Measurements from ENCODE around the gene TMEM52B.

TMEM52B gene

DNA sequence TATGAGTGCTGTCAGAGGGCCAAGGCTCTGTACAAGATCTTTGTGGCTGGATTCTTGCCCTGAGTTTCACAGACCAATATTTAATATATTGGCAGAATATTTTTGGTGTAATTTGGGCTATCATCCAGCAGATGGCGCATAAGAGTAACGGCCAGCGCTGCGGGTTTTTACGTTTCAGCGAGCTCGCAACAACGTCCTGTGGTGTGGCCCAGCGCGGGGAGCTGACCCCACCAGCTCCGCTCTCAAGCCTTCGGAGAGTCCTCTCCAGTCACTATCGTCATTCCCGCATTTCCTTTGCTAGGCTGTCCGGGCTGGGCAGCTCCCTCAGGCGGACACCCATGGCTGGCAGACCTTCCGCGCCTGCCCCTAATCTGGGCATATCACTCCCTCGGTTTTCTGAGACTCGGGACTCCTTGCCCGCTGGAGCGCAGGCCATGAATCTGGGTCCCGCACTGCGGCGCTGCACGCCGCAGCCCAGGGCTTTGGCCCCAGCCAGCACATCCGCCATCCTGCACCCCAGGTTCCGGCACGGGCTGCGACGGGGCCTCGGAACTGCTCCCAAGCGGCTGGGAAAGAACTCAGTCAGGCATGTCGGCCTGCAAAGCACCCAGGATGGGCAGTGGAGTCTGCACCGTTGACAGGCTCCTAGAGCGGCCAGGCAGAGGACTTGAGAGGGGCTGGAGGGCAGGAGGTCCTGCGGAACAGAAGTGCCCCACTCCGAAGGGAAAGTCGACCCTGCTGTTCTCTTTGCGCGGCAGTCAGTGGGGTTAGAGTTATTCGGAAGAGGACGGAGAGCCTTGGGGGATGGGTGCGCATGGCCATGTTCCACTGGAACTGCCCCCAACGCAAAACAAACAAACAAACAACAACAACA lies 25.3 kb upstream of the TMEM52B start:
- Histone ChIP-seq H3K4me1 (ENCODE audit: control insufficient read depth, insufficient read depth, low read length) (peaks cover 6% of the 10 kb centered on the region), H3K4me3 (ENCODE audit: low read depth, low read length) (peak overlapping the region; percentile 61), H3K9me3 (ENCODE audit: control insufficient read depth, insufficient read depth, low read depth, low read length) (no peaks in the 10 kb centered on the region), H3K27ac (ENCODE audit: low read depth, low read length) (peak overlapping the region; percentile 4; the same call in 1 of the 2 replicates), H3K36me3 (ENCODE audit: control insufficient read depth, insufficient read depth, low read length) (no peaks in the 10 kb centered on the region), H3K9ac (ENCODE audit: low read length) (peak overlapping the region; percentile 72), H3K27me3 (ENCODE audit: control insufficient read depth, insufficient read depth, low read length) (no peaks in the 10 kb centered on the region)

- no peak overlapping the region; the same call in 1 of the 2 replicates for H3K27ac ChIP-seq (ENCODE audit: low read depth, low read length)
- H3K9ac ChIP-seq (ENCODE audit: low read length): peak overlapping the region; percentile 72
- no peaks in the 10 kb centered on the region for H3K36me3 ChIP-seq (ENCODE audit: control insufficient read depth, insufficient read depth, low read length)
- H3K9me3 ChIP-seq (ENCODE audit: control insufficient read depth, insufficient read depth, low read depth, low read length): no peaks in the 10 kb centered on the region
- no peaks in the 10 kb centered on the region for H3K27me3 ChIP-seq (ENCODE audit: control insufficient read depth, insufficient read depth, low read length)
- H3K4me1 ChIP-seq (ENCODE audit: control insufficient read depth, insufficient read depth, low read length): peaks cover 6% of the 10 kb centered on the region
- peak overlapping the region; percentile 61 for H3K4me3 ChIP-seq (ENCODE audit: low read depth, low read length)
These were observed 24.7 kb upstream of the TMEM52B start for GRCh38 chr12:10154145-10154496.

GRCh38 chr12:10155966-10156365 lies 22.9 kb upstream of the TMEM52B start:
- Histone ChIP-seq H3K4me1 (ENCODE audit: control insufficient read depth, insufficient read depth, low read length) (peaks cover 6% of the 10 kb centered on the region), H3K27ac (ENCODE audit: low read depth, low read length) (no peak overlapping the region), H3K27me3 (ENCODE audit: control insufficient read depth, insufficient read depth, low read length) (no peaks in the 10 kb centered on the region), H3K36me3 (ENCODE audit: control insufficient read depth, insufficient read depth, low read length) (no peaks in the 10 kb centered on the region), H3K4me3 (ENCODE audit: low read depth, low read length) (no peak overlapping the region), H3K9me3 (ENCODE audit: control insufficient read depth, insufficient read depth, low read depth, low read length) (no peaks in the 10 kb centered on the region), H3K9ac (ENCODE audit: low read length) (no peak overlapping the region)

GRCh38 chr12:10158406-10158805 lies 20.4 kb upstream of the TMEM52B start:
- H3K9me3 ChIP-seq (ENCODE audit: control insufficient read depth, insufficient read depth, low read depth, low read length): no peaks in the 10 kb centered on the region
- H3K4me3 ChIP-seq (ENCODE audit: low read depth, low read length): no peak overlapping the region
- H3K4me1 ChIP-seq (ENCODE audit: control insufficient read depth, insufficient read depth, low read length): peaks cover 6% of the 10 kb centered on the region
- H3K27ac ChIP-seq (ENCODE audit: low read depth, low read length): no peak overlapping the region
- H3K9ac ChIP-seq (ENCODE audit: low read length): no peak overlapping the region
- no peaks in the 10 kb centered on the region for H3K36me3 ChIP-seq (ENCODE audit: control insufficient read depth, insufficient read depth, low read length)
- H3K27me3 ChIP-seq (ENCODE audit: control insufficient read depth, insufficient read depth, low read length): no peaks in the 10 kb centered on the region

GRCh38 chr12:10159280-10159679 lies 19.6 kb upstream of the TMEM52B start:
- no peak overlapping the region for H3K4me3 ChIP-seq (ENCODE audit: low read depth, low read length)
- no peaks in the 10 kb centered on the region for H3K27me3 ChIP-seq (ENCODE audit: control insufficient read depth, insufficient read depth, low read length)
- peaks cover under 1% of the 10 kb centered on the region; the same call in 1 of the 2 replicates for H3K4me1 ChIP-seq (ENCODE audit: control insufficient read depth, insufficient read depth, low read length)
- no peaks in the 10 kb centered on the region for H3K36me3 ChIP-seq (ENCODE audit: control insufficient read depth, insufficient read depth, low read length)
- H3K9me3 ChIP-seq (ENCODE audit: control insufficient read depth, insufficient read depth, low read depth, low read length): no peaks in the 10 kb centered on the region
- H3K27ac ChIP-seq (ENCODE audit: low read depth, low read length): no peak overlapping the region
- H3K9ac ChIP-seq (ENCODE audit: low read length): no peak overlapping the region

GRCh38 chr12:10160617-10161385 lies 18.0 kb upstream of the TMEM52B start:
- H3K27ac ChIP-seq (ENCODE audit: low read depth, low read length): no peak overlapping the region

DNA sequence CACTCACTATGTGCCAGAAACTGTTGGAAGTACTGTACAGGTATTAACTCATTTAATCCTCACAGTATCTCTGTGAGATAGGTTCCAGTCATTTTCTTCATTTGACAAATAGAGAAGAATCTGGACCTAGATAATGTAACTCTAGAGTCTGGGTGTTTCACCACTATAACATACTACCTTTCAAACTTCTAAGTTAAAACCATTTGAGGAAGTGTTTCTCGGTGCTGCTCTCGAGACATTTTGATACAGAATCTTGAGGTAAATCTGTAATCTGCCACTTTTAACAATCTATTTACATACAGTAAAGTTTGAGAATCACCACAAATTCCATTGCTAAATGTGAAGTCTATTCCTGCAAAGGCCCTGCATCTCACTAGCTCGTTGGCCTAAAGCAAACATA lies 15.7 kb upstream of the TMEM52B start:
- no peak overlapping the region for H3K4me3 ChIP-seq (ENCODE audit: low read depth, low read length)
- H3K27ac ChIP-seq (ENCODE audit: low read depth, low read length): no peak overlapping the region
- no peak overlapping the region for H3K9ac ChIP-seq (ENCODE audit: low read length)
- H3K4me1 ChIP-seq (ENCODE audit: control insufficient read depth, insufficient read depth, low read length): no peaks in the 10 kb centered on the region
- no peaks in the 10 kb centered on the region for H3K36me3 ChIP-seq (ENCODE audit: control insufficient read depth, insufficient read depth, low read length)
- H3K27me3 ChIP-seq (ENCODE audit: control insufficient read depth, insufficient read depth, low read length): no peaks in the 10 kb centered on the region
- H3K9me3 ChIP-seq (ENCODE audit: control insufficient read depth, insufficient read depth, low read depth, low read length): no peaks in the 10 kb centered on the region

More at GRCh38 chr12:10160617-10161385, 18.0 kb upstream of the TMEM52B start:
- no peaks in the 10 kb centered on the region for H3K27me3 ChIP-seq (ENCODE audit: control insufficient read depth, insufficient read depth, low read length)
- H3K9me3 ChIP-seq (ENCODE audit: control insufficient read depth, insufficient read depth, low read depth, low read length): no peaks in the 10 kb centered on the region
- no peak overlapping the region for H3K9ac ChIP-seq (ENCODE audit: low read length)
- no peaks in the 10 kb centered on the region for H3K4me1 ChIP-seq (ENCODE audit: control insufficient read depth, insufficient read depth, low read length)
- H3K36me3 ChIP-seq (ENCODE audit: control insufficient read depth, insufficient read depth, low read length): no peaks in the 10 kb centered on the region
- H3K4me3 ChIP-seq (ENCODE audit: low read depth, low read length): no peak overlapping the region

GRCh38 chr12:10165421-10165820 lies 13.4 kb upstream of the TMEM52B start:
- Histone ChIP-seq H3K9ac (ENCODE audit: low read length) (no peak overlapping the region), H3K4me1 (ENCODE audit: control insufficient read depth, insufficient read depth, low read length) (no peaks in the 10 kb centered on the region), H3K27ac (ENCODE audit: low read depth, low read length) (no peak overlapping the region), H3K4me3 (ENCODE audit: low read depth, low read length) (no peak overlapping the region), H3K9me3 (ENCODE audit: control insufficient read depth, insufficient read depth, low read depth, low read length) (no peaks in the 10 kb centered on the region), H3K27me3 (ENCODE audit: control insufficient read depth, insufficient read depth, low read length) (no peaks in the 10 kb centered on the region), H3K36me3 (ENCODE audit: control insufficient read depth, insufficient read depth, low read length) (no peaks in the 10 kb centered on the region)

GRCh38 chr12:10167599-10167998 lies 11.2 kb upstream of the TMEM52B start:
- no peaks in the 10 kb centered on the region for H3K36me3 ChIP-seq (ENCODE audit: control insufficient read depth, insufficient read depth, low read length)
- H3K9me3 ChIP-seq (ENCODE audit: control insufficient read depth, insufficient read depth, low read depth, low read length): no peaks in the 10 kb centered on the region
- H3K9ac ChIP-seq (ENCODE audit: low read length): no peak overlapping the region
- no peak overlapping the region for H3K27ac ChIP-seq (ENCODE audit: low read depth, low read length)
- H3K27me3 ChIP-seq (ENCODE audit: control insufficient read depth, insufficient read depth, low read length): no peaks in the 10 kb centered on the region
- no peaks in the 10 kb centered on the region for H3K4me1 ChIP-seq (ENCODE audit: control insufficient read depth, insufficient read depth, low read length)
- no peak overlapping the region for H3K4me3 ChIP-seq (ENCODE audit: low read depth, low read length)

- Histone ChIP-seq H3K27ac (ENCODE audit: low read depth, low read length) (no peak overlapping the region), H3K9ac (ENCODE audit: low read length) (no peak overlapping the region), H3K9me3 (ENCODE audit: control insufficient read depth, insufficient read depth, low read depth, low read length) (no peaks in the 10 kb centered on the region), H3K27me3 (ENCODE audit: control insufficient read depth, insufficient read depth, low read length) (no peaks in the 10 kb centered on the region), H3K36me3 (ENCODE audit: control insufficient read depth, insufficient read depth, low read length) (no peaks in the 10 kb centered on the region), H3K4me1 (ENCODE audit: control insufficient read depth, insufficient read depth, low read length) (no peaks in the 10 kb centered on the region), H3K4me3 (ENCODE audit: low read depth, low read length) (no peak overlapping the region)
These were observed 9.7 kb upstream of the TMEM52B start for GRCh38 chr12:10169104-10169503.

DNA sequence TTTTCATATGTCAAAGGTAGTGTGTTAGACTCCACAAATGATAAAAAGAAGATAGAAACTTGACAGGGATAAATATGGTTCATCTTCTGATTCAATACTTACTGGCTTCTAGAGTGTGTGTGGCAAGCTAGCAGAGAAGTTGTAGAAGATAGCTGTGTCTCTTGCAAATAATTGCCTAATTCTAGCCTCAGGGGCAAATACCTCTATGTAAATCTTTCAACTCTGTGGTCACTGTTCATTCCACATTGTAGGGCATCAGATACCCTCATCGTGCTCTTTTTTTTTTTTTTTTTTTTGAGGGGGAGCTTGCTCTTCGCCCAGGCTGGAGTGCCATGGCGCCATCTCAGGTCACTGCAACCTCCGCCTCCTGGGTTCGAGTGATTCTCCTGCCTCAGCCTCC lies 8.6 kb upstream of the TMEM52B start:
- Histone ChIP-seq H3K27me3 (ENCODE audit: control insufficient read depth, insufficient read depth, low read length) (no peaks in the 10 kb centered on the region), H3K9me3 (ENCODE audit: control insufficient read depth, insufficient read depth, low read depth, low read length) (no peaks in the 10 kb centered on the region), H3K4me1 (ENCODE audit: control insufficient read depth, insufficient read depth, low read length) (no peaks in the 10 kb centered on the region), H3K4me3 (ENCODE audit: low read depth, low read length) (no peak overlapping the region), H3K9ac (ENCODE audit: low read length) (no peak overlapping the region), H3K36me3 (ENCODE audit: control insufficient read depth, insufficient read depth, low read length) (no peaks in the 10 kb centered on the region), H3K27ac (ENCODE audit: low read depth, low read length) (no peak overlapping the region)

Measured in HUES6 (cell line).